Upper lobe of left lung (tissue), 4 donors: ENCODE measurements around the gene EIF5A2.

Experiments
- EP300 ChIP-seq, 4 donors: sonication (generic); formaldehyde crosslinking; IDR thresholded peaks; one replicate each; pipeline ENCODE4 v1.5.1; 2017; ENCODE audit warnings: antibody characterized with exemption in 4 of 4, control low read depth in 2 of 4
- POLR2A ChIP-seq, 4 donors: fragments of 450-650 bp; IDR thresholded peaks; one replicate each; pipeline ENCODE4 v1.5.1; 2016 to 2017; ENCODE audit warnings: antibody characterized with exemption in 4 of 4, mild to moderate bottlenecking in 2 of 4
- POLR2AphosphoS5 ChIP-seq, 2 donors: sonication (generic); formaldehyde crosslinking; IDR thresholded peaks; one replicate each; pipeline ENCODE4 v1.5.1; 2017; ENCODE audit warnings: antibody characterized with exemption in 2 of 2
- TF ChIP-seq, protein P1 (sequence below), 6 experiments: fragments of 450-650 bp in 4 of 6; fragments of 200-600 bp in 2 of 6; sonication (generic) in 2 of 6; IDR thresholded peaks; one replicate each; pipeline ENCODE4 v1.5.1; 2016 to 2019; ENCODE audit warnings: antibody characterized with exemption in 6 of 6

DNA sequence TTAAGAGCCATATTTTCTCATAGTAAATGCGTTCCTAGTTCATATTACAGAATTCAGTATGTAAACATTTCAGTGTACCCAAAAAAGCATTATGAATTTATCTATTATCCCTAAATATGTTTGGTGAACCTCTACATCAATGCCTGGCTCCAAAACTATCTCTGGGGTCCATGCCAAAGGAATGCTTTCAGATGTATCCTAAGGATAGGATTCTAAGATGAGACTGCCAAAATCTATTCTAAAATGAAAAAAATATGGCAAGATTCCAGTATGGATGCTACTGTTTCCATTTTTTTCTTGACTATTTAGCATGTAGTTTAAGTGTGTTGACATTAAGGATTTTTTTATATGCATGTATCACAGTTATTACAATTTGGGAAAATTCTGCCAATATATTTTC, 18.8 kb downstream of the EIF5A2 start:
- TF ChIP-seq, protein P1, sequence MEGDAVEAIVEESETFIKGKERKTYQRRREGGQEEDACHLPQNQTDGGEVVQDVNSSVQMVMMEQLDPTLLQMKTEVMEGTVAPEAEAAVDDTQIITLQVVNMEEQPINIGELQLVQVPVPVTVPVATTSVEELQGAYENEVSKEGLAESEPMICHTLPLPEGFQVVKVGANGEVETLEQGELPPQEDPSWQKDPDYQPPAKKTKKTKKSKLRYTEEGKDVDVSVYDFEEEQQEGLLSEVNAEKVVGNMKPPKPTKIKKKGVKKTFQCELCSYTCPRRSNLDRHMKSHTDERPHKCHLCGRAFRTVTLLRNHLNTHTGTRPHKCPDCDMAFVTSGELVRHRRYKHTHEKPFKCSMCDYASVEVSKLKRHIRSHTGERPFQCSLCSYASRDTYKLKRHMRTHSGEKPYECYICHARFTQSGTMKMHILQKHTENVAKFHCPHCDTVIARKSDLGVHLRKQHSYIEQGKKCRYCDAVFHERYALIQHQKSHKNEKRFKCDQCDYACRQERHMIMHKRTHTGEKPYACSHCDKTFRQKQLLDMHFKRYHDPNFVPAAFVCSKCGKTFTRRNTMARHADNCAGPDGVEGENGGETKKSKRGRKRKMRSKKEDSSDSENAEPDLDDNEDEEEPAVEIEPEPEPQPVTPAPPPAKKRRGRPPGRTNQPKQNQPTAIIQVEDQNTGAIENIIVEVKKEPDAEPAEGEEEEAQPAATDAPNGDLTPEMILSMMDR (IDR thresholded peaks at IDR 0.05): no peak
- TF ChIP-seq POLR2AphosphoS5 (IDR thresholded peaks at IDR 0.05) (no peak), POLR2A (IDR thresholded peaks at IDR 0.05) (no peak), EP300 (IDR thresholded peaks at IDR 0.05) (no peak)
